ENCODE data around the gene SKAP2. TPM values are rescaled to one million over a fixed set of nuclear protein-coding genes. Genes with fewer than 3 reads are reported as not detected.

SKAP2 gene
- total and polyA plus RNA-seq, 10 of the 15 experiments (the other 5 are each of a cell fraction or from before 2014, with no cell fraction given), result 10.9 to 40.6 (median 23.5) TPM

- TF ChIP-seq, protein P1, sequence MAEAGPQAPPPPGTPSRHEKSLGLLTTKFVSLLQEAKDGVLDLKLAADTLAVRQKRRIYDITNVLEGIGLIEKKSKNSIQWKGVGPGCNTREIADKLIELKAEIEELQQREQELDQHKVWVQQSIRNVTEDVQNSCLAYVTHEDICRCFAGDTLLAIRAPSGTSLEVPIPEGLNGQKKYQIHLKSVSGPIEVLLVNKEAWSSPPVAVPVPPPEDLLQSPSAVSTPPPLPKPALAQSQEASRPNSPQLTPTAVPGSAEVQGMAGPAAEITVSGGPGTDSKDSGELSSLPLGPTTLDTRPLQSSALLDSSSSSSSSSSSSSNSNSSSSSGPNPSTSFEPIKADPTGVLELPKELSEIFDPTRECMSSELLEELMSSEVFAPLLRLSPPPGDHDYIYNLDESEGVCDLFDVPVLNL (IDR thresholded peaks at IDR 0.05; ENCODE audit: low read depth, low read length), result no peak
- TF ChIP-seq ESRRA (IDR thresholded peaks at IDR 0.05; ENCODE audit: low read length) (no peak), RUNX3 (IDR thresholded peaks at IDR 0.05; ENCODE audit: low read length) (peak; percentile 44; the same call in 1 of the 2 replicates), CHD4 (IDR thresholded peaks at IDR 0.05) (no peak)
These were observed 103.9 kb downstream of the SKAP2 start (continued) for GRCh38 chr7:26760501-26760900.

GRCh38 chr7:26759108-26759507 is 105.3 kb downstream of the SKAP2 start:
- POLR2A ChIA-PET, result interaction anchor here (0.6 kb wide), 1 partner anchor 25 kb away, joined by 5 read pairs; no protein-coding TSS in a partner anchor
- RAD21 ChIA-PET (ENCODE audit: unreplicated experiment), result no interaction called here
- CTCF ChIA-PET, result interaction anchor here (0.7 to 1.2 kb wide), 4 partner anchors 13 to 420 kb away, joined by 3 to 4 read pairs (median 3); no protein-coding TSS in a partner anchor
- FAIRE-seq (no peak), DNase-seq (ENCODE audit: low read depth, low spot score) (no peak), ATAC-seq (no peak)
- no peak overlapping the region for H3K27ac ChIP-seq (ENCODE audit: control insufficient read depth, insufficient read depth)
- H2AFZ ChIP-seq (ENCODE audit: control insufficient read depth, low read depth, low read length), result no peak overlapping the region
- no peaks in the 10 kb centered on the region; the same call in 2 of the 3 replicates for H3K9me3 ChIP-seq (replicated peaks; ENCODE audit: control insufficient read depth, insufficient read depth, low read length)
- no peaks in the 10 kb centered on the region for H3K4me1 ChIP-seq (ENCODE audit: control insufficient read depth, insufficient read depth, low read length)
- no peaks in the 10 kb centered on the region for H4K20me1 ChIP-seq (ENCODE audit: control insufficient read depth, insufficient read depth)
- H3K27me3 ChIP-seq (replicated peaks in 1 of 2; ENCODE audit: control insufficient read depth in 2 of 2, insufficient read depth in 2 of 2, low read length in 1 of 2), result no peaks in the 10 kb centered on the region
- SMC1A ChIA-PET (ENCODE audit: uncharacterized antibody, unreplicated experiment), result interaction anchor here (0.6 to 1.2 kb wide), 4 partner anchors 12 to 102 kb away, joined by 3 to 4 read pairs (median 4); no protein-coding TSS in a partner anchor
- no peak overlapping the region for H3K9ac ChIP-seq (ENCODE audit: control insufficient read depth, insufficient read depth, low read length)
- in situ Hi-C loops (cut with MboI) (no loop called here), intact Hi-C loops (cut with micrococcal nuclease; ENCODE audit: unreplicated experiment) (no loop called here)
- no TSS peak for BruUV-seq (replicated peaks)
- H3K36me3 ChIP-seq (ENCODE audit: control insufficient read depth in 2 of 2, insufficient read depth in 2 of 2, low read length in 1 of 2), result no peaks in the 10 kb centered on the region
- H3K79me2 ChIP-seq (ENCODE audit: control insufficient read depth, insufficient read depth, low read length), result no peaks in the 10 kb centered on the region
- WGBS (ENCODE audit: insufficient coverage, insufficient replicate concordance, low lambda C conversion rate, missing lambda C conversion rate), result 97% methylated on average over 2 of the region's 2 CpGs
- no peak overlapping the region for H3K4me2 ChIP-seq (ENCODE audit: control insufficient read depth, insufficient read depth)
- no peak overlapping the region for H3K4me3 ChIP-seq
- TF ChIP-seq BCLAF1 (IDR thresholded peaks at IDR 0.05), result no peak
- TF ChIP-seq, protein P2, sequence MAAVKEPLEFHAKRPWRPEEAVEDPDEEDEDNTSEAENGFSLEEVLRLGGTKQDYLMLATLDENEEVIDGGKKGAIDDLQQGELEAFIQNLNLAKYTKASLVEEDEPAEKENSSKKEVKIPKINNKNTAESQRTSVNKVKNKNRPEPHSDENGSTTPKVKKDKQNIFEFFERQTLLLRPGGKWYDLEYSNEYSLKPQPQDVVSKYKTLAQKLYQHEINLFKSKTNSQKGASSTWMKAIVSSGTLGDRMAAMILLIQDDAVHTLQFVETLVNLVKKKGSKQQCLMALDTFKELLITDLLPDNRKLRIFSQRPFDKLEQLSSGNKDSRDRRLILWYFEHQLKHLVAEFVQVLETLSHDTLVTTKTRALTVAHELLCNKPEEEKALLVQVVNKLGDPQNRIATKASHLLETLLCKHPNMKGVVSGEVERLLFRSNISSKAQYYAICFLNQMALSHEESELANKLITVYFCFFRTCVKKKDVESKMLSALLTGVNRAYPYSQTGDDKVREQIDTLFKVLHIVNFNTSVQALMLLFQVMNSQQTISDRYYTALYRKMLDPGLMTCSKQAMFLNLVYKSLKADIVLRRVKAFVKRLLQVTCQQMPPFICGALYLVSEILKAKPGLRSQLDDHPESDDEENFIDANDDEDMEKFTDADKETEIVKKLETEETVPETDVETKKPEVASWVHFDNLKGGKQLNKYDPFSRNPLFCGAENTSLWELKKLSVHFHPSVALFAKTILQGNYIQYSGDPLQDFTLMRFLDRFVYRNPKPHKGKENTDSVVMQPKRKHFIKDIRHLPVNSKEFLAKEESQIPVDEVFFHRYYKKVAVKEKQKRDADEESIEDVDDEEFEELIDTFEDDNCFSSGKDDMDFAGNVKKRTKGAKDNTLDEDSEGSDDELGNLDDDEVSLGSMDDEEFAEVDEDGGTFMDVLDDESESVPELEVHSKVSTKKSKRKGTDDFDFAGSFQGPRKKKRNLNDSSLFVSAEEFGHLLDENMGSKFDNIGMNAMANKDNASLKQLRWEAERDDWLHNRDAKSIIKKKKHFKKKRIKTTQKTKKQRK (IDR thresholded peaks at IDR 0.05; ENCODE audit: low read depth, low read length), result no peak
- TF ChIP-seq REST (IDR thresholded peaks at IDR 0.05; ENCODE audit: low read depth, low read length), result no peak
- no peak for TF ChIP-seq TCF7 (IDR thresholded peaks at IDR 0.05; ENCODE audit: borderline replicate concordance)
- TF ChIP-seq STAT1 (conservative IDR thresholded peaks at IDR 0.05), result no peak
- no peak for TF ChIP-seq ESRRA (IDR thresholded peaks at IDR 0.05; ENCODE audit: low read length)
- no peak for TF ChIP-seq RAD21 (IDR thresholded peaks at IDR 0.05; ENCODE audit: insufficient read depth, low read depth, low read length)
- TF ChIP-seq MYB (IDR thresholded peaks at IDR 0.05; ENCODE audit: borderline replicate concordance, low read depth, low read length), result no peak
- TF ChIP-seq HDGF (IDR thresholded peaks at IDR 0.05), result no peak

All from GM12878 (cell line).